CD14-positive monocyte (primary cell): ENCODE measurements around the gene SIRPD. TPM values are rescaled to one million over a fixed set of nuclear protein-coding genes. Genes with fewer than 3 reads are reported as not detected.

Experiments used
- DNase-seq, 3 donors: peaks; one replicate each; pipeline ENCODE4 v3.0.0-alpha.2; 2011 to 2022
- H2AFZ ChIP-seq: 2 replicates; pipeline ENCODE4 v1.6.0; 2012; ENCODE audit warnings: mild to moderate bottlenecking, low read depth, low read length, inconsistent platforms; ENCODE audit not compliant: insufficient read depth, poor library complexity, severe bottlenecking
- H3K27ac ChIP-seq, 2 donors: 1 replicate in 1 of 2; 2 replicates in 1 of 2; pipeline ENCODE4 v1.5.1; 2012 to 2013; ENCODE audit warnings: low read length in 2 of 2, control low read depth in 1 of 2, inconsistent platforms in 1 of 2, low read depth in 1 of 2, mild to moderate bottlenecking in 1 of 2
- H3K27me3 ChIP-seq, 2 donors: one replicate each; pipeline versions ENCODE4 v1.6.0 to v1.6.1; 2011 to 2013; ENCODE audit warnings: low read length in 2 of 2; ENCODE audit not compliant: control insufficient read depth in 2 of 2, insufficient read depth in 2 of 2
- H3K36me3 ChIP-seq, 2 donors: replicated peaks in 1 of 2; 1 replicate in 1 of 2; 2 replicates in 1 of 2; pipeline versions ENCODE4 v1.5.1 to v1.6.1; 2012 to 2013; ENCODE audit warnings: low read length in 2 of 2, control low read depth in 1 of 2, inconsistent platforms in 1 of 2, mild to moderate bottlenecking in 1 of 2; ENCODE audit not compliant: insufficient read depth in 2 of 2, control insufficient read depth in 1 of 2
- H3K4me1 ChIP-seq, 2 donors: 1 replicate in 1 of 2; 2 replicates in 1 of 2; pipeline versions ENCODE4 v1.5.1 to v1.6.1; 2012 to 2013; ENCODE audit warnings: low read length in 2 of 2, control low read depth in 1 of 2, inconsistent platforms in 1 of 2, mild to moderate bottlenecking in 1 of 2, moderate library complexity in 1 of 2; ENCODE audit not compliant: insufficient read depth in 2 of 2, control insufficient read depth in 1 of 2
- H3K4me2 ChIP-seq: replicated peaks from 2 replicates; pipeline ENCODE3; 2012; ENCODE audit warnings: low read length, moderate library complexity, mild to moderate bottlenecking; ENCODE audit not compliant: poor library complexity, severe bottlenecking; ENCODE audit errors: extremely low read depth
- H3K4me3 ChIP-seq, 3 experiments: fragments of 200-600 bp in 1 of 3; sonication (generic) in 1 of 3; replicated peaks in 1 of 3; 1 replicate in 2 of 3; 2 replicates in 1 of 3; pipeline ENCODE4 v1.5.1; 2011 to 2013; ENCODE audit warnings: low read length in 3 of 3, mild to moderate bottlenecking in 3 of 3, control low read depth in 2 of 3, low read depth in 2 of 3, inconsistent platforms in 1 of 3, moderate library complexity in 1 of 3
- H3K79me2 ChIP-seq: 2 replicates; pipeline ENCODE4 v1.6.0; 2012; ENCODE audit warnings: mild to moderate bottlenecking, control low read depth, inconsistent platforms, low read length, moderate library complexity; ENCODE audit not compliant: insufficient read depth
- H3K9ac ChIP-seq: 2 replicates; pipeline ENCODE4 v1.6.0; 2017; ENCODE audit warnings: low read length, mild to moderate bottlenecking; ENCODE audit not compliant: insufficient read depth, poor library complexity, severe bottlenecking
- H3K9me3 ChIP-seq, 2 donors: replicated peaks in 1 of 2; 1 replicate in 1 of 2; 2 replicates in 1 of 2; pipeline versions ENCODE4 v1.5.1 to v1.6.1; 2012 to 2013; ENCODE audit warnings: low read length in 2 of 2, control low read depth in 1 of 2; ENCODE audit not compliant: control insufficient read depth in 1 of 2, insufficient read depth in 1 of 2
- H4K20me1 ChIP-seq: 2 replicates; pipeline ENCODE4 v1.6.0; 2012; ENCODE audit warnings: mild to moderate bottlenecking, low read length, control low read depth, moderate library complexity; ENCODE audit not compliant: insufficient read depth
- H3K27ac Mint-ChIP-seq, 7 donors: one replicate each; pipeline ENCODE4 v1.8.0; 2020; ENCODE audit warnings: mild to moderate bottlenecking in 7 of 7, mixed read lengths in 7 of 7, moderate library complexity in 6 of 7, inconsistent platforms in 2 of 7
- H3K27me3 Mint-ChIP-seq, 3 donors: one replicate each; pipeline ENCODE4 v1.8.0; 2021 to 2022; ENCODE audit warnings: low read depth in 3 of 3, mild to moderate bottlenecking in 3 of 3, mixed read lengths in 3 of 3, moderate library complexity in 3 of 3, inconsistent platforms in 1 of 3
- H3K36me3 Mint-ChIP-seq, 2 donors: one replicate each; pipeline ENCODE4 v1.8.0; 2020; ENCODE audit warnings: mixed read lengths in 2 of 2, inconsistent platforms in 1 of 2, mild to moderate bottlenecking in 1 of 2
- H3K4me1 Mint-ChIP-seq: one replicate; pipeline ENCODE4 v1.8.0; 2020; ENCODE audit warnings: mild to moderate bottlenecking, mixed read lengths
- H3K4me3 Mint-ChIP-seq, 2 donors: one replicate each; pipeline ENCODE4 v1.8.0; 2020; ENCODE audit warnings: mild to moderate bottlenecking in 2 of 2, mixed read lengths in 2 of 2, moderate library complexity in 1 of 2
- H3K9me3 Mint-ChIP-seq, 7 donors: one replicate each; pipeline ENCODE4 v1.8.0; 2020 to 2022; ENCODE audit warnings: mixed read lengths in 7 of 7, mild to moderate bottlenecking in 6 of 7, moderate library complexity in 6 of 7, inconsistent platforms in 2 of 7
- WGBS: methylation state at CpG from one replicate; pipeline ENCODE4 v1.1.5; 2013; ENCODE audit warnings: missing lambda C conversion rate; ENCODE audit not compliant: insufficient coverage; 5-methylcytosine and 5-hydroxymethylcytosine counted together
- intact Hi-C, 2 donors: fragments of 100-400 bp; cut with micrococcal nuclease; formaldehyde crosslinking; loops; one replicate each; pipeline versions ENCODE4 v1.15.0 to v1.15.1; 2023
- polyA plus RNA-seq, 3 donors: library from polyadenylated mRNA; depleted of rRNA in 1 of 3; unstranded in 2 of 3; stranded (reverse) in 1 of 3; fragments of 300-500 nt in 2 of 3; fragments of >200 nt in 1 of 3; fragmentation: Illumina TruSeq in 2 of 3; gene quantifications; 1 replicate in 2 of 3; 2 replicates in 1 of 3; pipeline ENCODE4 v1.2.3, GENCODE V29; 2012 to 2021
- TF ChIP-seq, protein P1 (sequence below): fragments of 200-600 bp; IDR thresholded peaks from one replicate; pipeline ENCODE4 v1.8.0; 2022; ENCODE audit warnings: antibody characterized with exemption, mild to moderate bottlenecking

SIRPD gene
- polyA plus RNA-seq, 3 donors, result 3.9 to 13.0 (median 12.0) TPM

DNA sequence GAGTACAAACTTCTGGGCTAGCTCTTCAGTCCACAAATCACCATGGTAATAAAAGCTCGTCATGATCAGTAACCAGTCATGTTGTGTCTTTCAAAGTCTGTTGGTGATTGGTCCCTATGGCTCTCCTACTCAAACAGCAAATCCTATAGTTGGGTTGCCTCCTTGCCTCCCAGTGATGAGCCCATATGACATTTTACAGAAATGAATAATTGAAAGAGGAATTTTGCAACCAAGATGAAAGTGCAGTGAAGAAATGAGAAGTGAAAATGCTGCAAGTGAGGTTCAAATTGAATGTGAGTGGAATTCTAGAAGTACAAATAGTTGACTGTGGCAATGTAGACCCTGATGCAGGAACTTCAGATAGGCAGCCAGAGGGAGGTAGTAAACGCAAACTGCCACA lies 5.1 kb upstream of the SIRPD start:
- Mint-ChIP-seq H3K27me3 (peaks cover 0 to 1% (median 0%) of the 10 kb centered on the region in 3 donors), H3K36me3 (peaks cover 70 to 87% of the 10 kb centered on the region in 2 donors), H3K4me3 (peak overlapping the region in 1 of 2 donors; percentile 27), H3K9me3 (peaks cover 4 to 29% (median 17%) of the 10 kb centered on the region in 7 donors), H3K4me1 (peaks cover 57% of the 10 kb centered on the region), H3K27ac (peak overlapping the region; percentile 85 to 94 (median 92))
- H3K9ac ChIP-seq, result no peak overlapping the region
- H3K79me2 ChIP-seq, result peaks cover 33% of the 10 kb centered on the region
- H3K9me3 ChIP-seq, result peaks cover 0 to 4% of the 10 kb centered on the region in 2 donors
- peak; percentile 69 to 85 (median 76) for DNase-seq
- H3K36me3 ChIP-seq, result peaks cover 45 to 70% of the 10 kb centered on the region in 2 donors
- H3K4me3 ChIP-seq, result peak overlapping the region in 1 of 3 experiments; percentile 6
- no peak overlapping the region for H3K4me2 ChIP-seq
- WGBS, result 0% methylated on average over 1 of the region's 2 CpGs
- peak overlapping the region; percentile 64 to 76 for H3K27ac ChIP-seq
- peaks cover 42 to 47% of the 10 kb centered on the region in 2 donors for H3K4me1 ChIP-seq
- no peak overlapping the region for H2AFZ ChIP-seq
- H3K27me3 ChIP-seq, result no peaks in the 10 kb centered on the region
- H4K20me1 ChIP-seq, result peaks cover 15% of the 10 kb centered on the region
- intact Hi-C loops, result no loop called here
- TF ChIP-seq, protein P1, sequence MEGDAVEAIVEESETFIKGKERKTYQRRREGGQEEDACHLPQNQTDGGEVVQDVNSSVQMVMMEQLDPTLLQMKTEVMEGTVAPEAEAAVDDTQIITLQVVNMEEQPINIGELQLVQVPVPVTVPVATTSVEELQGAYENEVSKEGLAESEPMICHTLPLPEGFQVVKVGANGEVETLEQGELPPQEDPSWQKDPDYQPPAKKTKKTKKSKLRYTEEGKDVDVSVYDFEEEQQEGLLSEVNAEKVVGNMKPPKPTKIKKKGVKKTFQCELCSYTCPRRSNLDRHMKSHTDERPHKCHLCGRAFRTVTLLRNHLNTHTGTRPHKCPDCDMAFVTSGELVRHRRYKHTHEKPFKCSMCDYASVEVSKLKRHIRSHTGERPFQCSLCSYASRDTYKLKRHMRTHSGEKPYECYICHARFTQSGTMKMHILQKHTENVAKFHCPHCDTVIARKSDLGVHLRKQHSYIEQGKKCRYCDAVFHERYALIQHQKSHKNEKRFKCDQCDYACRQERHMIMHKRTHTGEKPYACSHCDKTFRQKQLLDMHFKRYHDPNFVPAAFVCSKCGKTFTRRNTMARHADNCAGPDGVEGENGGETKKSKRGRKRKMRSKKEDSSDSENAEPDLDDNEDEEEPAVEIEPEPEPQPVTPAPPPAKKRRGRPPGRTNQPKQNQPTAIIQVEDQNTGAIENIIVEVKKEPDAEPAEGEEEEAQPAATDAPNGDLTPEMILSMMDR, result no peak

DNA sequence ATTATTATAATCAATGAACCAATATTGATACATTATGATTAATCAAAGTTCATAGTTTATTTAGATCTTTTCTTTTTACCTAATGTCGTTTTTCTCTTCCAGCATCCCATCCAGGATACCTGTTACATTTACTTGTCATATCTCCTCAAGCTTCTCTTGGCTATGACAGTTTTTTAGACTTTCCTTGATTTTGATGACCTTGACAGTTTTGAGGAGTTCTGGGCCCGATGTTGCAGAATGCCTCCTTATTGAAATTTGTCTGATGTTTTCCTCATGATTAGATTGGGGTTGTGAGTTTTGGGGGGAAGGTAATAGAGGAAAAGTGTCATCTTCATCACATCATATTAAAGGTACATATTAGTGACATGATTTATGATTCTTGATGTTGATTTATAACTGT lies 3.8 kb upstream of the SIRPD start:
- peaks cover 20% of the 10 kb centered on the region for H3K79me2 ChIP-seq
- H3K4me3 Mint-ChIP-seq, result no peak overlapping the region
- no peak overlapping the region for H3K4me3 ChIP-seq
- peaks cover 35 to 40% of the 10 kb centered on the region in 2 donors for H3K4me1 ChIP-seq
- H3K27ac ChIP-seq, result no peak overlapping the region
- H3K4me2 ChIP-seq, result no peak overlapping the region
- no peak overlapping the region for H3K9ac ChIP-seq
- H3K27me3 Mint-ChIP-seq, result peaks cover 0 to 7% (median 0%) of the 10 kb centered on the region in 3 donors
- H3K9me3 ChIP-seq, result peaks cover 0 to 8% of the 10 kb centered on the region in 2 donors
- DNase-seq, result no peak
- intact Hi-C loops, result no loop called here
- peaks cover 4% of the 10 kb centered on the region for H4K20me1 ChIP-seq
- peak overlapping the region in 2 of 7 donors; percentile 67 to 94 for H3K27ac Mint-ChIP-seq
- no CpG with 5 or more reads among the region's 2 CpGs for WGBS
- H3K9me3 Mint-ChIP-seq, result peaks cover 4 to 36% (median 20%) of the 10 kb centered on the region in 7 donors
- TF ChIP-seq, protein P1, result no peak
- peaks cover 67 to 87% of the 10 kb centered on the region in 2 donors for H3K36me3 Mint-ChIP-seq
- H3K4me1 Mint-ChIP-seq, result peaks cover 48% of the 10 kb centered on the region
- no peak overlapping the region for H2AFZ ChIP-seq
- H3K27me3 ChIP-seq, result no peaks in the 10 kb centered on the region
- H3K36me3 ChIP-seq, result peaks cover 34 to 62% of the 10 kb centered on the region in 2 donors
